Body of pancreas (tissue), 4 donors: ENCODE results near the gene TGFBR3. TPM values are rescaled to one million over a fixed set of nuclear protein-coding genes. Genes with fewer than 3 reads are reported as not detected.

ENCODE experiments used
- ATAC-seq: fragments of 150-250 bp; one replicate; pipeline ENCODE4 v1.9.1; 2016
- DNase-seq, 4 donors: peaks; one replicate each; pipeline ENCODE4 v3.0.0-alpha.2; 2019
- H3K27ac ChIP-seq, 4 donors: fragments of 200-600 bp; sonication (generic); 1 replicate in 3 of 4; 2 replicates in 1 of 4; pipeline versions ENCODE4 v1.5.1 to v1.6.1; 2016 to 2019; ENCODE audit warnings: mild to moderate bottlenecking in 1 of 4, mixed read lengths in 1 of 4, moderate library complexity in 1 of 4
- H3K27me3 ChIP-seq, 2 donors: fragments of 200-600 bp; sonication (generic); one replicate each; pipeline ENCODE4 v1.6.0; 2016; ENCODE audit warnings: mild to moderate bottlenecking in 1 of 2
- H3K36me3 ChIP-seq, 2 donors: fragments of 200-600 bp; sonication (generic); replicated peaks in 1 of 2; 2 replicates each; pipeline ENCODE4 v1.5.1; 2016; ENCODE audit warnings: low read depth in 2 of 2; ENCODE audit not compliant: insufficient read depth in 1 of 2
- H3K4me1 ChIP-seq: fragments of 200-600 bp; sonication (generic); one replicate; pipeline ENCODE4 v1.6.0; 2016
- H3K4me3 ChIP-seq, 2 donors: fragments of 200-600 bp; sonication (generic); 1 replicate in 1 of 2; 2 replicates in 1 of 2; pipeline ENCODE4 v1.5.1; 2016 to 2019
- H3K9me3 ChIP-seq, 3 donors: fragments of 200-600 bp; sonication (generic); 1 replicate in 2 of 3; 2 replicates in 1 of 3; pipeline ENCODE4 v1.5.1; 2016
- POLR2A ChIP-seq, 3 donors: fragments of 450-650 bp; IDR thresholded peaks; one replicate each; pipeline ENCODE4 v1.6.1; 2016; ENCODE audit warnings: antibody characterized with exemption in 3 of 3, mild to moderate bottlenecking in 2 of 3
- WGBS, 2 donors: methylation state at CpG; one replicate each; pipeline ENCODE4 v1.1.5; 2017; 5-methylcytosine and 5-hydroxymethylcytosine counted together
- intact Hi-C: fragments of 100-400 bp; cut with DNase I; formaldehyde crosslinking; loops from one replicate; pipeline ENCODE4 v1.15.1; 2023
- total RNA-seq, 2 donors: library from RNA; depleted of rRNA; stranded (reverse); fragments of >200 nt; gene quantifications; one replicate each; pipeline ENCODE4 v1.1.0, GENCODE V29; 2016
- TF ChIP-seq, protein P1 (sequence below), 7 experiments: fragments of 450-650 bp in 4 of 7; fragments of 200-600 bp in 3 of 7; sonication (generic) in 3 of 7; IDR thresholded peaks; one replicate each; pipeline ENCODE4 v1.5.1; 2016 to 2019; ENCODE audit warnings: antibody characterized with exemption in 7 of 7

TGFBR3 gene
- total RNA-seq, 2 donors from 2014 or later, result 52.4 to 63.6 TPM

DNA sequence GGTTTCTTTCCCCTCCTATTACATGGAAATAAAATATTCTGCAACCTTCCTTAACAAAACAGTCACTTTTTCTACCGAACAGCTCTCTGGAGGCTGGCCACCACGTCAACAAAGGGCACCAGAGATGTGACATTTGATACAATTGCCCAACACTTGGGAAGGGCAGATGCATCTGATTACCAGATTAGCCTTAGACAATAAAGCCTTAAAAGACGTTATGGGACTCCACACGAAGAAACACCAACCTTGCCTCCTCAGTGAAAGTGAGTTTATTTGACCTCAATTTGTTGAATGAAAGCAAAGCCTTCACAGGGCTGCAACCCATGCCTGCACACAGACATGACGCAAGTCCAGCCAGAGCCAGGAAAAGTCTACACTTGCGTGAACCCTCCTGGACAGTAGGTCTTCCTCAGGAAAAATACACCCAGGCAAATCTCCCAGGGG lies 136.1 kb downstream of the TGFBR3 start:
- 83 to 84% methylated on average over 6 of the region's 6 CpGs for WGBS, 2 donors
- no peaks in the 10 kb centered on the region for H3K27me3 ChIP-seq
- no peaks in the 10 kb centered on the region for H3K36me3 ChIP-seq
- H3K27ac ChIP-seq, result peak overlapping the region in 2 of 4 donors; percentile 14 to 33
- ATAC-seq (no peak), DNase-seq (no peak)
- no peaks in the 10 kb centered on the region for H3K9me3 ChIP-seq
- TF ChIP-seq, protein P1, sequence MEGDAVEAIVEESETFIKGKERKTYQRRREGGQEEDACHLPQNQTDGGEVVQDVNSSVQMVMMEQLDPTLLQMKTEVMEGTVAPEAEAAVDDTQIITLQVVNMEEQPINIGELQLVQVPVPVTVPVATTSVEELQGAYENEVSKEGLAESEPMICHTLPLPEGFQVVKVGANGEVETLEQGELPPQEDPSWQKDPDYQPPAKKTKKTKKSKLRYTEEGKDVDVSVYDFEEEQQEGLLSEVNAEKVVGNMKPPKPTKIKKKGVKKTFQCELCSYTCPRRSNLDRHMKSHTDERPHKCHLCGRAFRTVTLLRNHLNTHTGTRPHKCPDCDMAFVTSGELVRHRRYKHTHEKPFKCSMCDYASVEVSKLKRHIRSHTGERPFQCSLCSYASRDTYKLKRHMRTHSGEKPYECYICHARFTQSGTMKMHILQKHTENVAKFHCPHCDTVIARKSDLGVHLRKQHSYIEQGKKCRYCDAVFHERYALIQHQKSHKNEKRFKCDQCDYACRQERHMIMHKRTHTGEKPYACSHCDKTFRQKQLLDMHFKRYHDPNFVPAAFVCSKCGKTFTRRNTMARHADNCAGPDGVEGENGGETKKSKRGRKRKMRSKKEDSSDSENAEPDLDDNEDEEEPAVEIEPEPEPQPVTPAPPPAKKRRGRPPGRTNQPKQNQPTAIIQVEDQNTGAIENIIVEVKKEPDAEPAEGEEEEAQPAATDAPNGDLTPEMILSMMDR (IDR thresholded peaks at IDR 0.05), result no peak
- no peak for TF ChIP-seq POLR2A (IDR thresholded peaks at IDR 0.05)
- H3K4me3 ChIP-seq, result no peak overlapping the region
- peaks cover 37% of the 10 kb centered on the region for H3K4me1 ChIP-seq
- intact Hi-C loops, result no loop called here

DNA sequence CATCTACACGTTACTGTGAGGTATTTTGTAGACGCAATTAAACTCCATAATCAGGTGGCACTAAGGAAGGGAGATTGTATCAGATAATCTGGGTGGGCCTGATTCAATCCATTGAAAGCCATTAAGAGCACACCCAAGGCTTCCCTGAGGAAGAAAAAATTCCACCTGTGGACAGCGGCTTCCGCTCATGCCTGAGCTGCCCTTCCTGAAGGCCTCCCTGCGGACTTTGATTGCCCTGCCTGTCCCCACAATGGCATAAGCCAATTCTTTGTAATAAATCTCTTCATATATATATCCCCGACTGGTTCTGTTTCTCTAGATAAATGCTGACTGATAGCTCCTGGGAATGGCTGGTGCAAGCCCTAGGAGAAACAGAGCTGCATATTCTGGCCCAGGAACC lies 138.3 kb downstream of the TGFBR3 start:
- DNase-seq (no peak), ATAC-seq (no peak)
- no peak overlapping the region for H3K27ac ChIP-seq
- WGBS, 2 donors, result 88 to 94% methylated on average over 6 of the region's 6 CpGs
- no peaks in the 10 kb centered on the region for H3K36me3 ChIP-seq
- no peaks in the 10 kb centered on the region for H3K9me3 ChIP-seq
- intact Hi-C loops, result no loop called here
- TF ChIP-seq, protein P1 (IDR thresholded peaks at IDR 0.05), result no peak
- no peak for TF ChIP-seq POLR2A (IDR thresholded peaks at IDR 0.05)
- H3K27me3 ChIP-seq, result no peaks in the 10 kb centered on the region
- H3K4me3 ChIP-seq, result no peak overlapping the region
- H3K4me1 ChIP-seq, result peaks cover 53% of the 10 kb centered on the region

DNA sequence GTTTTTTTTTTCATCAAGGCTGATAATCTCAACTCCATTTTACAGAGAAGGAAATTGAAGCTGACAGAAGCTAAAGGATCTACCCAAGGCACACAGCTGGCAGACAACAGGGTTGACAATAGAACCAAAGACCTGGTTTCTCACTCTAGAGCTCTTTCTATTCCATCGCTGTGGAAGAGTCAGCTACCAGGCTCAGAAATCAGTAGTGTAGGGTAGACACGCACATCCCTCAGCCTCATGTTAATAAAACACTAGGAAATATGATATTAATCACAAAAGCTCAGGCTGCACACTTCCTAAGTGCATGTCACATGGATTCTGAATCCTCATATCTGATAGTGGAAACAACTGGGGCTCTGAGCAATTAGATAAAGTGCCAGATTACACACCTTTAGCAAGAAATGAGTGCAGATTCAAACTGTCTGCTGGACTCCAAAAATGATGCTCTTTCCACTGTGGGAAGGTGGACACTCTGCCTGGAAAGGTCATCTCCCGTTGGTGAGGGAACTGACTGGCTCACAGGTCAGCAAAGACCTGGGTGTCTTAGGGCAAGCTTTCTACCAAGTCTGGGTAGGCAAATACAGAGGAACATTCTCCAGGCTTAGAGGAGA lies 139.1 kb downstream of the TGFBR3 start:
- Histone ChIP-seq H3K4me1 (peaks cover 61% of the 10 kb centered on the region), H3K36me3 (no peaks in the 10 kb centered on the region), H3K27me3 (no peaks in the 10 kb centered on the region), H3K27ac (no peak overlapping the region), H3K9me3 (no peaks in the 10 kb centered on the region), H3K4me3 (no peak overlapping the region)
- TF ChIP-seq POLR2A (IDR thresholded peaks at IDR 0.05), result no peak
- TF ChIP-seq, protein P1 (IDR thresholded peaks at IDR 0.05), result no peak
- no peak for ATAC-seq
- WGBS, 2 donors, result 91 to 95% methylated on average over 3 of the region's 3 CpGs
- DNase-seq, result no peak
- intact Hi-C loops, result no loop called here

DNA sequence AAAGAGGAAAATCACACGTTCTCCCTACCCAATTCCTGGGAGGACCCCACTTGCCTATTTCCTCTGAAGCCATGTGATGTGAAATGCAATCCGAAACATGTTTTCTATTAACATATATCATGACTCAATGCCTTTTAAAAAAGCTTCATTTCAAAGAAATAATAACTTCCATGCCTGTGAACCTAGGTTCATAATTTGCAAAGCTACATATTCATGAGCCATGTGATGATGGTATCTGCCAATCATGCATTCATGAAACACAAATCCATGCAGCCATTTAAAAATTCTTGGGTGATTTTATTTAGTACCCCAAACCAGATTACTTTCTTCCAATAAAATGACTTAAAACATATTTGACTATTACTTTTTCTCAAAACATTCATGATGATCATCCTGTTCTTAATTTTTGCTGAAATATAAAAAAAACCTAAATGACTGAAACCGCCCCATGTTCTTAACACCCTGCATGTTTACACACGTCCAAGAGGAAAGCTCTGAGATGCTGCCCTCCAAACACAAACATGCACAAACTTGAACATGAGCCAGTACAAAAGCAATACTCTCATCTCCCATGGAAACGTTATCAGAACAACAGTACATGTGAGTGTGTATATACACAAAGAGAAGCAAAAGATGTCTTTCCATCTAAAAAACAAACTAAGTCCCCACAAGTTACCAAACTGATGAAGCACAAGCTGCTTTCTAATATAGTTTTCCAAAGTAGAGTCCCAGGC lies 140.1 kb downstream of the TGFBR3 start:
- WGBS, 2 donors, result 57 to 58% methylated on average over 5 of the region's 5 CpGs
- DNase-seq, result no peak

More for the DNA sequence above, 140.1 kb downstream of the TGFBR3 start:
- ATAC-seq, result no peak
- H3K36me3 ChIP-seq, result no peaks in the 10 kb centered on the region
- TF ChIP-seq POLR2A (IDR thresholded peaks at IDR 0.05), result no peak
- TF ChIP-seq, protein P1 (IDR thresholded peaks at IDR 0.05), result no peak
- H3K9me3 ChIP-seq, result no peaks in the 10 kb centered on the region
- no peaks in the 10 kb centered on the region for H3K27me3 ChIP-seq
- peaks cover 53% of the 10 kb centered on the region for H3K4me1 ChIP-seq
- intact Hi-C loops, result no loop called here
- H3K27ac ChIP-seq, result peak overlapping the region in 3 of 4 donors; percentile 43 to 55 (median 53)
- no peak overlapping the region for H3K4me3 ChIP-seq
